Ovary (tissue), 9 donors: ENCODE results near the gene IDI1. TPM values are rescaled to one million over a fixed set of nuclear protein-coding genes. Genes with fewer than 3 reads are reported as not detected.

Source experiments
- DNase-seq, 5 donors: peaks; one replicate each; pipeline ENCODE4 v3.0.0-alpha.2; 2019 to 2020
- H3K27ac ChIP-seq, 2 donors: fragments of 200-600 bp; one replicate each; pipeline versions ENCODE4 v1.5.1 to v1.8.0; 2019 to 2022
- H3K27me3 ChIP-seq: fragments of 200-600 bp; one replicate; pipeline ENCODE4 v1.8.0; 2022
- H3K36me3 ChIP-seq: fragments of 200-600 bp; sonication (generic); one replicate; pipeline ENCODE4 v1.5.1; 2019
- H3K4me1 ChIP-seq: one replicate; pipeline ENCODE4 v1.8.1; 2013; ENCODE audit warnings: mild to moderate bottlenecking, moderate library complexity; ENCODE audit not compliant: insufficient read depth
- H3K4me3 ChIP-seq: fragments of 200-600 bp; sonication (generic); one replicate; pipeline ENCODE4 v1.5.1; 2017
- H3K9me3 ChIP-seq, 2 donors: fragments of 200-600 bp in 1 of 2; sonication (generic) in 1 of 2; one replicate each; pipeline versions ENCODE4 v1.5.1 to v1.8.1; 2013 to 2019; ENCODE audit warnings: mild to moderate bottlenecking in 1 of 2, moderate library complexity in 1 of 2
- CTCF ChIP-seq, 3 donors: fragments of 450-650 bp in 2 of 3; fragments of 200-600 bp in 1 of 3; IDR thresholded peaks; one replicate each; pipeline versions ENCODE4 v1.5.1 to v1.8.0; 2016 to 2022; ENCODE audit warnings: antibody characterized with exemption in 3 of 3, mild to moderate bottlenecking in 1 of 3
- EP300 ChIP-seq: sonication (generic); formaldehyde crosslinking; IDR thresholded peaks from one replicate; pipeline ENCODE4 v1.6.1; 2017; ENCODE audit warnings: antibody characterized with exemption
- POLR2A ChIP-seq: fragments of 450-650 bp; IDR thresholded peaks from one replicate; pipeline ENCODE4 v1.6.1; 2017; ENCODE audit warnings: antibody characterized with exemption, mild to moderate bottlenecking, moderate library complexity
- WGBS, 3 donors: extraction: QIAGEN DNeasy Blood & Tissue Kit in 1 of 3; methylation state at CpG; one replicate each; pipeline versions ENCODE4 v1.1.5 to v1.1.7; 2013 to 2017; 5-methylcytosine and 5-hydroxymethylcytosine counted together
- intact Hi-C, 4 donors: fragments of 100-400 bp; cut with DNase I; formaldehyde crosslinking; loops; one replicate each; pipeline versions ENCODE4 v1.11.0 to v1.15.1; 2022 to 2023
- polyA plus RNA-seq, 2 donors: library from polyadenylated mRNA; stranded (reverse); fragments of 200-250 nt in 1 of 2; fragments of 350-450 nt in 1 of 2; fragmentation: Illumina TruSeq in 1 of 2; extraction: RNeasy Lipid Tissue Mini Kit (QIAGEN cat#74804) in 1 of 2; gene quantifications; one replicate each; pipeline ENCODE4 v1.2.3, GENCODE V29; 2013 to 2014
- total RNA-seq, 7 donors: library from RNA; depleted of rRNA in 2 of 7; stranded (reverse); fragments of >200 nt in 2 of 7; fragmentation: NEBNext Ultra II Directional in 3 of 7; extraction: Animal tissue kit (Norgen Biotek cat#: 25700) in 3 of 7; gene quantifications; one replicate each; pipeline versions ENCODE4 v1.1.0 to v1.2.4, GENCODE V29; 2016 to 2023
- donor health status: DM: no; HTN: no; CAD: no; lungs with moderate emphysema.
- donor health status: DM: no; HTN: no; CAD: no.
- donor health status: Bipolar disorder and iron deficiency.
- donor health status: DM: yes; HTN: yes; CAD: no.
- donor health status: DM: no; HTN: no; CAD: no.
- donor health status: DM: yes; HTN: yes; CAD: no.

Gene IDI1
- total and polyA plus RNA-seq, 9 donors = 17.3 to 99.0 (median 24.4) TPM

- no peaks in the 10 kb centered on the region for H3K27me3 ChIP-seq
- TF ChIP-seq EP300 (no peak), POLR2A (no peak), CTCF (IDR thresholded peaks at IDR 0.05) (no peak)
- DNase-seq = peak in 2 of 5 donors; percentile 50 to 69
- peaks cover 10% of the 10 kb centered on the region for H3K4me1 ChIP-seq
- intact Hi-C loops = loop anchor here in 1 of 4 donors (2.0 to 5.0 kb wide), 2 partner anchors 61 to 118 kb away; partner anchors contain the start of genes GTPBP4 and LARP4B
- WGBS, 3 donors = 0% methylated on average over 37 of the region's 37 CpGs
- H3K4me3 ChIP-seq = peak overlapping the region; percentile 94
- H3K36me3 ChIP-seq = no peaks in the 10 kb centered on the region
- H3K27ac ChIP-seq = peak overlapping the region; percentile 93 to 100
- no peaks in the 10 kb centered on the region for H3K9me3 ChIP-seq
These were observed 579 bp downstream of the IDI1 start for GRCh38 chr10:1048349-1048731.

GRCh38 chr10:1047937-1048336 is 982 bp downstream of the IDI1 start:
- TF ChIP-seq CTCF (IDR thresholded peaks at IDR 0.05) (no peak), EP300 (no peak), POLR2A (no peak)
- peak overlapping the region; percentile 93 to 100 for H3K27ac ChIP-seq
- no peaks in the 10 kb centered on the region for H3K9me3 ChIP-seq
- no peaks in the 10 kb centered on the region for H3K36me3 ChIP-seq
- 3 to 5% (median 4%) methylated on average over 15 of the region's 15 CpGs for WGBS, 3 donors
- DNase-seq = no peak
- peak overlapping the region; percentile 94 for H3K4me3 ChIP-seq
- H3K4me1 ChIP-seq = peaks cover 10% of the 10 kb centered on the region
- no peaks in the 10 kb centered on the region for H3K27me3 ChIP-seq
- intact Hi-C loops = loop anchor here in 1 of 4 donors (2.0 to 5.0 kb wide), 2 partner anchors 61 to 117 kb away; partner anchors contain the start of genes GTPBP4 and LARP4B

- Histone ChIP-seq H3K27me3 (no peaks in the 10 kb centered on the region), H3K4me1 (peaks cover 8% of the 10 kb centered on the region), H3K4me3 (no peak overlapping the region), H3K27ac (no peak overlapping the region), H3K9me3 (no peaks in the 10 kb centered on the region), H3K36me3 (no peaks in the 10 kb centered on the region)
- TF ChIP-seq EP300 (no peak), CTCF (IDR thresholded peaks at IDR 0.05) (no peak), POLR2A (no peak)
- 73 to 84% (median 80%) methylated on average over 6 of the region's 6 CpGs for WGBS, 3 donors
- intact Hi-C loops = loop anchor here in 1 of 4 donors (5.0 kb wide), 1 partner anchor 58 kb away; the partner anchor contains the start of gene GTPBP4
- DNase-seq = no peak
These were observed 3.5 kb downstream of the IDI1 start for GRCh38 chr10:1045415-1045814.

GRCh38 chr10:1044964-1045363 is 4.0 kb downstream of the IDI1 start:
- no peak overlapping the region for H3K27ac ChIP-seq
- no peaks in the 10 kb centered on the region for H3K9me3 ChIP-seq
- TF ChIP-seq EP300 (no peak), CTCF (IDR thresholded peaks at IDR 0.05) (no peak), POLR2A (no peak)
- no peaks in the 10 kb centered on the region for H3K36me3 ChIP-seq
- WGBS, 3 donors = 61 to 72% (median 71%) methylated on average over 4 of the region's 4 CpGs
- intact Hi-C loops = loop anchor here in 1 of 4 donors (5.0 kb wide), 1 partner anchor 58 kb away; the partner anchor contains the start of gene GTPBP4
- no peaks in the 10 kb centered on the region for H3K27me3 ChIP-seq
- DNase-seq = no peak
- H3K4me1 ChIP-seq = peaks cover 6% of the 10 kb centered on the region
- no peak overlapping the region for H3K4me3 ChIP-seq
